Activated naive CD8-positive, alpha-beta T cell treated with anti-CD3 and anti-CD28 coated beads for 36 hours (primary cell): ENCODE measurements around the gene MOGAT2. TPM values are rescaled to one million over a fixed set of nuclear protein-coding genes. Genes with fewer than 3 reads are reported as not detected.
"Not testable (repeated sequence)": the region's sequence is repeated elsewhere in the genome, so short reads cannot be mapped to it uniquely, and the experiment has no call there.

ENCODE experiments used
- DNase-seq: peaks from one replicate; pipeline ENCODE4 v3.0.0; 2021
- H3K27ac Mint-ChIP-seq: one replicate; pipeline ENCODE4 v1.8.0; 2022; ENCODE audit warnings: mild to moderate bottlenecking, moderate library complexity, mixed read lengths
- H3K27me3 Mint-ChIP-seq: one replicate; pipeline ENCODE4 v1.8.0; 2022; ENCODE audit warnings: mild to moderate bottlenecking, mixed read lengths
- H3K36me3 Mint-ChIP-seq: one replicate; pipeline ENCODE4 v1.8.0; 2021; ENCODE audit warnings: mild to moderate bottlenecking, mixed read lengths
- H3K4me1 Mint-ChIP-seq: one replicate; pipeline ENCODE4 v1.8.0; 2021; ENCODE audit warnings: mixed read lengths
- H3K4me3 Mint-ChIP-seq: one replicate; pipeline ENCODE4 v1.8.0; 2022; ENCODE audit warnings: mild to moderate bottlenecking, moderate library complexity, mixed read lengths
- H3K9me3 Mint-ChIP-seq: one replicate; pipeline ENCODE4 v1.8.0; 2022; ENCODE audit warnings: mixed read lengths
- total RNA-seq, 2 experiments: library from RNA; stranded (reverse); gene quantifications; one replicate each; pipeline ENCODE4 v1.2.3, GENCODE V29; 2021

The MOGAT2 gene
- not detected for total RNA-seq

DNA sequence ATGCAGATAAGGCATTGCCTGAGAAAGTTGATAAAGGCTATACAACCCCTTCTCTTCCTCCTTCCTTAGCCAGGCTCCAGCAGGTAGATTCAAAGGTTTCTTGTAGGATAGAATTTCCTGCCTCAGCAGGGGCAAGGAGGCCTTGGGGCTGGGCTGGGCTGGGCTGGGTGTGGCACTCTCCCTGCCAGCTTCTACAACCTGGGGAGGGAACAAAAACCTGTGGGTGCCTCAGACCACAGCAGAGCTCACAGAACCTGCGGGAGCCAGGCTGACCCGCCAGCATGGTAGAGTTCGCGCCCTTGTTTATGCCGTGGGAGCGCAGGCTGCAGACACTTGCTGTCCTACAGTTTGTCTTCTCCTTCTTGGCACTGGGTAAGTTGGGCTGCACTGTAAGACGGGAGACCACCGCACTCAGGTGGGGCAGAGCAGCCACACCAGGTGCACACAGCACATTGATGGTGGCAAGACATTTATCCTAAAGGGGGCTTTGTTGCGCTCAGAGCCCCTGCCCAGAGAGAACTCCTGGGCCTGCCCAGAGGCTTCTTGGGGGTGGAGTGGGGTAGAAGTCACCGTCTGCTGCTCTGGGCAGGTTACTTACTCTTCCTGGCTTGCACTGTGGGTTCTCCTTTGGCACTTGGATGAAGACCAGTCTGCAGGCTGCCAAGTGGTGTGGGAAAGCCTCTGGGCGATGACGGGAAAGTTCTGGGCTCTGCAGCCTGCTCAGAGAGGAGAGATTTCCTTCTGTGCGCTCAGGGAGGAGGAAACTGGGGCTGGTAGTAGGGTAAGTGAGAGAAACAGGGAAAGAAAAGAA is at the start of gene MOGAT2:
Gene MOGAT2 (plus strand): TSS at position 231 of the 811 bp plus-strand sequence. CDS start 51 bp downstream, at position 282.
- Mint-ChIP-seq H3K27ac (no peak within 1 kb of the TSS), H3K36me3 (no peaks in the 10 kb centered on the region), H3K9me3 (no peaks in the 10 kb centered on the region), H3K4me1 (no peaks in the 10 kb centered on the region), H3K4me3 (no peak within 1 kb of the TSS), H3K27me3 (peaks cover 5% of the 10 kb centered on the region)
- no peak for DNase-seq

DNA sequence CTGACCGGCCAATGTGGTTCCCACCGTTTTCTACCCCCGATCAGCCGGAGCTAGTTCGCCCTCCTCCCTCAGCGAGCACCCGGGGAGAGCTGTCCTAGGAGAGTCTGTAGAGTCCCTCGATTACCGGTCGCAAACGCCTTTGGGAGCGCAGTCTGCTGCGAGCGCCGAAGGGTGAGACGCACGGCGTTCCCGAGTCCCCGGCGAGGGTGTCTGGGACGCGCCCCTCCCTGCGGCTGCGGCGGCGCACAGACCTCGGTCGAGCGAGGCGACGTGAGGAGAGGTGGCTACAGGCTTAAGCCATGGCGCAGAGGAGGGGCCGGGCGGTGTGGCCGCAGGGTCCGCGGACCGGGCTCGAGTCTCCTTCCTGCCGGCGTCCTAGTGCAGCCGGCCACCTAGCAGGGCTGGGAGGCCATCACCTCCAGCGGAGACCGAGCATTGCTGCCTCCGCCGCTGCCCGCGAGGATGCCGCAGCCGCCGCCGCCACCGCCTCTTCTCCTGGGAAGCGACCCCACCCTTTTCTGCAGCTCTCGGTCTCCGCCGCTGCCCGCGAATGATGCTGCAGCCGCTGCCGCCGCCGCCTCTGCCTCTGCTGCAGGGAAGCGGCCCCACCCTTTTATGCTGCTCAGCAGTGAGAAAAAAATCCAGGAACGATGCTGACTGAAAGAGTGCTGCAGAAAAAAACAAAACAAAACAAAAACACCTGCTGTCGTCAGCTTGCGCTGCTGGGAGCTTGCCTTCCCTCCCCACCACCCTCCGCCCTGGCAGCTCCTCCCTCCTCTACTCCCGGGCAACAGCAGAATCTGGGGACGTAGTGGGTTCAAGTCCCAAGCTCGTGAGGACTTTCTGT is 49.0 kb upstream of the MOGAT2 start, which contains the start of gene MAP6:
Gene MAP6 (minus strand): TSS at position 588 of the 847 bp plus-strand sequence. CDS start 669 bp downstream, outside the sequence.
- Mint-ChIP-seq H3K4me1 (peaks cover 11% of the 10 kb centered on the region), H3K27ac (no peak within 1 kb of the TSS), H3K36me3 (no peaks in the 10 kb centered on the region), H3K4me3 (peak within 1 kb of the TSS; percentile 80), H3K27me3 (peaks cover 78% of the 10 kb centered on the region), H3K9me3 (peaks cover 5% of the 10 kb centered on the region)
- DNase-seq, result peak; percentile 41

DNA sequence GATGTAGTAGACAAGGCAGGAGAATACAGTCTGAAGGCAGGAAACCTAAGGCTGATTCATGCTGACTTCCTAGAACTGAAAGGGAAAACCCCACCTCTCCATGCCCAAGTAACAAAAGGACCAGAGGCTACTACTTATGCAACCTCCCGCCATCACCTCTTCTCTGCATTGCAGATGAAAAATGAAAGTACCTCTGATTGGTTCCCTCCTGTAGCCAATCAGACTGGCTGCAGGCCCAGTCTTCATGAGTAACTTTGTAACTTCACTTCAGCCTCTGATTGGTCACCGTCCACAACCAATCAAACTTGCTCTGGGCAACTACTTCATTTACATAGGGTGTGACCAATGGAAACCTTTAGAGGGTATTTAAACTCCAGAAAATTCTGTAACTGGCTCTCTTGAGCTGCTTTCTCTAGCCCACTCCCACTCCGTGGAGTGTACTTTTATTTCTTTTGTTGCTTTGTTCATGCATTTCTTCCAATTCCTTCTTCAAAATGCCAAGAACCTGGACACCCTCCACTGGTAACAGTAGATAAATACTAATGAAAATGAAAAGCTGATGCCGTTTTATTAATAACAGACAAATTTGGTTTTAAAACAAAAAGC is 43.6 kb upstream of the MOGAT2 start:
- H3K36me3 Mint-ChIP-seq, result no peaks in the 10 kb centered on the region
- no peak overlapping the region for H3K4me3 Mint-ChIP-seq
- DNase-seq, result peak; percentile 58
- peaks cover 51% of the 10 kb centered on the region for H3K27me3 Mint-ChIP-seq
- peaks cover 22% of the 10 kb centered on the region for H3K4me1 Mint-ChIP-seq
- H3K9me3 Mint-ChIP-seq, result peaks cover 6% of the 10 kb centered on the region
- H3K27ac Mint-ChIP-seq, result no peak overlapping the region

- DNase-seq, result no peak
- Mint-ChIP-seq H3K4me1 (peaks cover 20% of the 10 kb centered on the region), H3K4me3 (no peak overlapping the region), H3K36me3 (no peaks in the 10 kb centered on the region), H3K27ac (no peak overlapping the region), H3K27me3 (peaks cover 33% of the 10 kb centered on the region), H3K9me3 (peaks cover 5% of the 10 kb centered on the region)
Observed at GRCh38 chr11:75677275-75677674, 40.4 kb upstream of the MOGAT2 start.

- Mint-ChIP-seq H3K27me3 (peaks cover 34% of the 10 kb centered on the region), H3K4me3 (no peak overlapping the region), H3K36me3 (no peaks in the 10 kb centered on the region), H3K27ac (no peak overlapping the region), H3K9me3 (peaks cover 5% of the 10 kb centered on the region), H3K4me1 (peaks cover 20% of the 10 kb centered on the region)
- no peak for DNase-seq
Observed at GRCh38 chr11:75677909-75678308, 39.7 kb upstream of the MOGAT2 start.

DNA sequence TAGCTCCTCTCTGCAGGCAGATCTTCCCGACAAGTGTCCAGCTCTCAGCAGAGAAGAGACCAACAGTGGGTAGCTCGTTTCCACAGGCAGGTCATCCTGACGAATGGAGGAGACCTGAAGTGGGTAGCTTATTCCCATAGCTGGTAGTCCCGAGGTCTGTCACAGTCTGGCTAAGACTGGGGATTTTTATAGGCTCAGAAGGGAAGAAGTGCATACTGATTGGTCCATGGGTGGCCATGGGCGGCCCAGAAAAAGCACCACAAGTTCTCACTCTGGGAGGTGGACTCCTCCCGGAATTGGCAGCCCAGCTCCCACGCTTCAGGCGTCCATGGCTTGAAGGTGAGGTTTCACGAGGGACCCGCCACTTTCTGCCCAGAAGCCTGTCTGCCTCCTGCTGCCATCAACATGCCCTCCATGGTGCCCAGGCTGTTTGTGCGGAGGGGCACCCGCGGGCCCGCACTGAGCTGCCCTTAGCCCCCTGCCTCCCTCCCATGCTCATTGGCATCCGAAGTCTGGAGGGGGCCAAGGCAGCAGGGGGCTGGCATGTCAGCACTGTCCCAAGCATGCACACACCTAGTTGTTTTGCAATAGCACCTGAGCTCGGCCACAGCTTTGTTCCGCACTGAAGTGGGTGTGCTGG is 38.9 kb upstream of the MOGAT2 start:
- H3K4me3 Mint-ChIP-seq, result no peak overlapping the region
- no peak overlapping the region for H3K27ac Mint-ChIP-seq
- no peak for DNase-seq
- H3K9me3 Mint-ChIP-seq, result peaks cover 8% of the 10 kb centered on the region
- H3K4me1 Mint-ChIP-seq, result peaks cover 16% of the 10 kb centered on the region
- peaks cover 42% of the 10 kb centered on the region for H3K27me3 Mint-ChIP-seq
- no peaks in the 10 kb centered on the region for H3K36me3 Mint-ChIP-seq

GRCh38 chr11:75679566-75679965 is 38.1 kb upstream of the MOGAT2 start:
- peaks cover 50% of the 10 kb centered on the region for H3K27me3 Mint-ChIP-seq
- H3K4me1 Mint-ChIP-seq, result peaks cover 11% of the 10 kb centered on the region
- H3K9me3 Mint-ChIP-seq, result peaks cover 10% of the 10 kb centered on the region
- no peaks in the 10 kb centered on the region for H3K36me3 Mint-ChIP-seq
- DNase-seq, result no peak
- H3K4me3 Mint-ChIP-seq, result no peak overlapping the region
- no peak overlapping the region for H3K27ac Mint-ChIP-seq

- not testable (repeated sequence) for H3K4me1 Mint-ChIP-seq, DNase-seq, H3K4me3 Mint-ChIP-seq, H3K27ac Mint-ChIP-seq
- Mint-ChIP-seq H3K27me3 (peaks cover 73% of the 10 kb centered on the region), H3K9me3 (peaks cover 30% of the 10 kb centered on the region), H3K36me3 (peaks cover 12% of the 10 kb centered on the region)
Observed at GRCh38 chr11:75683856-75684255, 33.8 kb upstream of the MOGAT2 start.

- Mint-ChIP-seq H3K4me1 (peaks cover 17% of the 10 kb centered on the region), H3K36me3 (peaks cover 8% of the 10 kb centered on the region), H3K9me3 (peaks cover 18% of the 10 kb centered on the region), H3K27ac (peak overlapping the region; percentile 69), H3K27me3 (peaks cover 77% of the 10 kb centered on the region), H3K4me3 (no peak overlapping the region)
- peak; percentile 20 for DNase-seq
Observed at GRCh38 chr11:75689863-75690609, 27.6 kb upstream of the MOGAT2 start.

DNA sequence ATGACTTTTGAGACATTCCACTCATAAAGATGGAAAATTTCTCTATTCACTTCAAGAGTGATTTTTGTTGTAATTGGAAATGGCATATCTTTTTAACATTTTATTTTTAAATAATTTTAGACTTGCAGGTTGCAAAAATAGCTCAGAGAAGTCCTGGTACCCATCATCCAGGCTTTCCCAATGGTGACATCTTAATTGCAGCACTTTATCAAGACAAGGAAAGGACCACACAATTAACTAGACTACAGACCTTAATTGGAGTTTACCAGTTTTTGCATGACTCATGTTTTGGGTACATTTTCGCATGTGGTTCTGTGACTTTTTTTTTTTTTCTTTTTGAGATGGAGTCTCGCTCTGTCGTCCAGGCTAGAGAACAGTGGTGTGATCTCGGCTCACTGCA is 25.8 kb upstream of the MOGAT2 start:
- Mint-ChIP-seq H3K27me3 (peaks cover 76% of the 10 kb centered on the region), H3K27ac (no peak overlapping the region), H3K4me1 (peaks cover 17% of the 10 kb centered on the region)

GRCh38 chr11:75697906-75698581 is 19.6 kb upstream of the MOGAT2 start:
- Mint-ChIP-seq H3K36me3 (no peaks in the 10 kb centered on the region), H3K9me3 (no peaks in the 10 kb centered on the region), H3K4me1 (no peaks in the 10 kb centered on the region), H3K4me3 (no peak overlapping the region), H3K27ac (no peak overlapping the region), H3K27me3 (peaks cover 74% of the 10 kb centered on the region)
- DNase-seq, result no peak

More for the DNA sequence above, 25.8 kb upstream of the MOGAT2 start:
- Mint-ChIP-seq H3K4me3 (no peak overlapping the region), H3K9me3 (peaks cover 3% of the 10 kb centered on the region), H3K36me3 (peaks cover under 1% of the 10 kb centered on the region)
- no peak for DNase-seq

GRCh38 chr11:75700940-75701339 is 16.7 kb upstream of the MOGAT2 start:
- Mint-ChIP-seq H3K27me3 (peaks cover 51% of the 10 kb centered on the region), H3K27ac (no peak overlapping the region), H3K4me1 (peaks cover under 1% of the 10 kb centered on the region), H3K9me3 (no peaks in the 10 kb centered on the region), H3K36me3 (no peaks in the 10 kb centered on the region), H3K4me3 (no peak overlapping the region)
- DNase-seq, result no peak

GRCh38 chr11:75703695-75704237 is 13.9 kb upstream of the MOGAT2 start:
- Mint-ChIP-seq H3K27me3 (peaks cover 25% of the 10 kb centered on the region), H3K4me3 (no peak overlapping the region), H3K9me3 (no peaks in the 10 kb centered on the region), H3K4me1 (peaks cover 4% of the 10 kb centered on the region), H3K27ac (no peak overlapping the region), H3K36me3 (no peaks in the 10 kb centered on the region)
- no peak for DNase-seq
